ENCODE results near the gene CLSTN1.

The CLSTN1 gene

GRCh38 chr1:9870572-9870971 is 46.8 kb upstream of the CLSTN1 start:
- ATAC-seq, result no peak

GRCh38 chr1:9869831-9870251 is 46.1 kb upstream of the CLSTN1 start:
- TF ChIP-seq CSDC2 (CRISPR knock-in tag; IDR thresholded peaks at IDR 0.05), result no peak
- TF ChIP-seq ZC3H10 (CRISPR knock-in tag; IDR thresholded peaks at IDR 0.05), result no peak
- TF ChIP-seq SNAI2 (CRISPR knock-in tag; IDR thresholded peaks at IDR 0.05), result no peak
- no peak for TF ChIP-seq ZFP30 (CRISPR knock-in tag; IDR thresholded peaks at IDR 0.05)
- no peak for TF ChIP-seq ZNF70 (CRISPR knock-in tag; IDR thresholded peaks at IDR 0.05)
- TF ChIP-seq TOX (CRISPR knock-in tag; IDR thresholded peaks at IDR 0.05; ENCODE audit: borderline replicate concordance), result no peak
- TF ChIP-seq POU6F1 (CRISPR knock-in tag; IDR thresholded peaks at IDR 0.05; ENCODE audit: borderline replicate concordance, low read depth), result no peak
- TF ChIP-seq BACH2 (CRISPR knock-in tag; IDR thresholded peaks at IDR 0.05; ENCODE audit: borderline replicate concordance), result no peak
- no peak for TF ChIP-seq GLIS3 (CRISPR knock-in tag; IDR thresholded peaks at IDR 0.05)
- no peak for TF ChIP-seq PPARA (CRISPR knock-in tag; IDR thresholded peaks at IDR 0.05; ENCODE audit: borderline replicate concordance)
- TF ChIP-seq ZNF8 (CRISPR knock-in tag; IDR thresholded peaks at IDR 0.05), result no peak
- no peak for TF ChIP-seq CSRNP3 (CRISPR knock-in tag; IDR thresholded peaks at IDR 0.05)
- no peak for TF ChIP-seq ARNTL (CRISPR knock-in tag; IDR thresholded peaks at IDR 0.05; ENCODE audit: borderline replicate concordance, low read depth)
- no peak for ATAC-seq

More at GRCh38 chr1:9870572-9870971, 46.8 kb upstream of the CLSTN1 start:
- TF ChIP-seq ZC3H10 (CRISPR knock-in tag; IDR thresholded peaks at IDR 0.05), result no peak
- TF ChIP-seq ZNF565 (CRISPR knock-in tag; conservative IDR thresholded peaks at IDR 0.05; ENCODE audit: low read depth), result no peak
- no peak for TF ChIP-seq TOX (CRISPR knock-in tag; IDR thresholded peaks at IDR 0.05; ENCODE audit: borderline replicate concordance)
- no peak for TF ChIP-seq TCF4 (CRISPR knock-in tag; IDR thresholded peaks at IDR 0.05; ENCODE audit: borderline replicate concordance)
- TF ChIP-seq PATZ1 (CRISPR knock-in tag; IDR thresholded peaks at IDR 0.05; ENCODE audit: borderline replicate concordance), result no peak
- TF ChIP-seq BACH2 (CRISPR knock-in tag; IDR thresholded peaks at IDR 0.05; ENCODE audit: borderline replicate concordance), result no peak
- no peak for TF ChIP-seq GLIS3 (CRISPR knock-in tag; IDR thresholded peaks at IDR 0.05)
- TF ChIP-seq CSDC2 (CRISPR knock-in tag; IDR thresholded peaks at IDR 0.05), result no peak
- no peak for TF ChIP-seq POU6F1 (CRISPR knock-in tag; IDR thresholded peaks at IDR 0.05; ENCODE audit: borderline replicate concordance, low read depth)

- ATAC-seq, result no peak
- no peak for TF ChIP-seq RARB (CRISPR knock-in tag; IDR thresholded peaks at IDR 0.05)
- TF ChIP-seq ZNF565 (CRISPR knock-in tag; conservative IDR thresholded peaks at IDR 0.05; ENCODE audit: low read depth), result no peak
- TF ChIP-seq ZC3H10 (CRISPR knock-in tag; IDR thresholded peaks at IDR 0.05), result no peak
- TF ChIP-seq TSHZ2 (CRISPR knock-in tag; IDR thresholded peaks at IDR 0.05), result no peak
- TF ChIP-seq CSRNP3 (CRISPR knock-in tag; IDR thresholded peaks at IDR 0.05), result no peak
- no peak for TF ChIP-seq GLIS3 (CRISPR knock-in tag; IDR thresholded peaks at IDR 0.05)
- no peak for TF ChIP-seq ZNF8 (CRISPR knock-in tag; IDR thresholded peaks at IDR 0.05)
- no peak for TF ChIP-seq PATZ1 (CRISPR knock-in tag; IDR thresholded peaks at IDR 0.05; ENCODE audit: borderline replicate concordance)
- TF ChIP-seq ISL1 (CRISPR knock-in tag; IDR thresholded peaks at IDR 0.05), result no peak
- TF ChIP-seq CREB5 (CRISPR knock-in tag; IDR thresholded peaks at IDR 0.05; ENCODE audit: low read depth), result no peak
- TF ChIP-seq TOX (CRISPR knock-in tag; IDR thresholded peaks at IDR 0.05; ENCODE audit: borderline replicate concordance), result no peak
- no peak for TF ChIP-seq SNAI2 (CRISPR knock-in tag; IDR thresholded peaks at IDR 0.05)
- no peak for TF ChIP-seq ARNTL (CRISPR knock-in tag; IDR thresholded peaks at IDR 0.05; ENCODE audit: borderline replicate concordance, low read depth)
Measured at GRCh38 chr1:9868244-9868590, 44.5 kb upstream of the CLSTN1 start.
